Measurements from ENCODE around the gene BDH2.

BDH2 gene

GRCh38 chr4:103067841-103068547 lies 31.6 kb downstream of the BDH2 start:
- Mint-ChIP-seq H3K27me3 (ENCODE audit: low read depth) (no peaks in the 10 kb centered on the region), H3K4me1 (no peaks in the 10 kb centered on the region), H3K4me3 (no peak overlapping the region), H3K9me3 (no peaks in the 10 kb centered on the region), H3K36me3 (ENCODE audit: low read depth) (no peaks in the 10 kb centered on the region), H3K27ac (no peak overlapping the region)
- TF ChIP-seq CTCF (IDR thresholded peaks at IDR 0.05; ENCODE audit: unreplicated experiment in 3 of 3), result no peak

GRCh38 chr4:103060453-103061148 lies 39.0 kb downstream of the BDH2 start:
- no peak overlapping the region for H3K4me3 Mint-ChIP-seq
- TF ChIP-seq CTCF (IDR thresholded peaks at IDR 0.05; ENCODE audit: unreplicated experiment in 3 of 3), result no peak
- no peaks in the 10 kb centered on the region for H3K9me3 Mint-ChIP-seq
- no peaks in the 10 kb centered on the region for H3K27me3 Mint-ChIP-seq (ENCODE audit: low read depth)
- H3K36me3 Mint-ChIP-seq (ENCODE audit: low read depth), result peaks cover 3% of the 10 kb centered on the region
- H3K4me1 Mint-ChIP-seq, result no peaks in the 10 kb centered on the region
- H3K27ac Mint-ChIP-seq, result no peak overlapping the region

GRCh38 chr4:103054030-103054429 lies 45.6 kb downstream of the BDH2 start:
- no peak overlapping the region for H3K27ac Mint-ChIP-seq
- no peaks in the 10 kb centered on the region for H3K9me3 Mint-ChIP-seq
- H3K4me3 Mint-ChIP-seq, result no peak overlapping the region
- H3K36me3 Mint-ChIP-seq (ENCODE audit: low read depth), result no peaks in the 10 kb centered on the region
- no peaks in the 10 kb centered on the region for H3K27me3 Mint-ChIP-seq (ENCODE audit: low read depth)
- no peak for TF ChIP-seq CTCF (IDR thresholded peaks at IDR 0.05; ENCODE audit: unreplicated experiment in 3 of 3)
- H3K4me1 Mint-ChIP-seq, result no peaks in the 10 kb centered on the region

GRCh38 chr4:103052779-103053178 lies 46.9 kb downstream of the BDH2 start:
- H3K27me3 Mint-ChIP-seq (ENCODE audit: low read depth), result no peaks in the 10 kb centered on the region
- H3K27ac Mint-ChIP-seq, result no peak overlapping the region
- no peaks in the 10 kb centered on the region for H3K36me3 Mint-ChIP-seq (ENCODE audit: low read depth)
- TF ChIP-seq CTCF (IDR thresholded peaks at IDR 0.05; ENCODE audit: unreplicated experiment in 3 of 3), result no peak
- H3K9me3 Mint-ChIP-seq, result no peaks in the 10 kb centered on the region
- H3K4me1 Mint-ChIP-seq, result no peaks in the 10 kb centered on the region
- H3K4me3 Mint-ChIP-seq, result no peak overlapping the region

GRCh38 chr4:103052145-103052544 lies 47.5 kb downstream of the BDH2 start:
- H3K4me3 Mint-ChIP-seq, result no peak overlapping the region
- H3K4me1 Mint-ChIP-seq, result no peaks in the 10 kb centered on the region
- H3K36me3 Mint-ChIP-seq (ENCODE audit: low read depth), result no peaks in the 10 kb centered on the region
- no peak for TF ChIP-seq CTCF (IDR thresholded peaks at IDR 0.05; ENCODE audit: unreplicated experiment in 3 of 3)
- no peak overlapping the region for H3K27ac Mint-ChIP-seq
- no peaks in the 10 kb centered on the region for H3K9me3 Mint-ChIP-seq
- H3K27me3 Mint-ChIP-seq (ENCODE audit: low read depth), result no peaks in the 10 kb centered on the region

Measured in nephron (organoid).